Ecto neural progenitor cell (in vitro differentiated cells): Measurements from ENCODE around the gene GALNS.
"Not testable (repeated sequence)": the region's sequence is repeated elsewhere in the genome, so short reads cannot be mapped to it uniquely, and the experiment has no call there.

ENCODE experiments used
- DNase-seq: peaks from one replicate; pipeline ENCODE4 v3.0.0-alpha.2; 2018; ENCODE audit warnings: low spot score

GALNS gene, protein sequence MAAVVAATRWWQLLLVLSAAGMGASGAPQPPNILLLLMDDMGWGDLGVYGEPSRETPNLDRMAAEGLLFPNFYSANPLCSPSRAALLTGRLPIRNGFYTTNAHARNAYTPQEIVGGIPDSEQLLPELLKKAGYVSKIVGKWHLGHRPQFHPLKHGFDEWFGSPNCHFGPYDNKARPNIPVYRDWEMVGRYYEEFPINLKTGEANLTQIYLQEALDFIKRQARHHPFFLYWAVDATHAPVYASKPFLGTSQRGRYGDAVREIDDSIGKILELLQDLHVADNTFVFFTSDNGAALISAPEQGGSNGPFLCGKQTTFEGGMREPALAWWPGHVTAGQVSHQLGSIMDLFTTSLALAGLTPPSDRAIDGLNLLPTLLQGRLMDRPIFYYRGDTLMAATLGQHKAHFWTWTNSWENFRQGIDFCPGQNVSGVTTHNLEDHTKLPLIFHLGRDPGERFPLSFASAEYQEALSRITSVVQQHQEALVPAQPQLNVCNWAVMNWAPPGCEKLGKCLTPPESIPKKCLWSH

DNA sequence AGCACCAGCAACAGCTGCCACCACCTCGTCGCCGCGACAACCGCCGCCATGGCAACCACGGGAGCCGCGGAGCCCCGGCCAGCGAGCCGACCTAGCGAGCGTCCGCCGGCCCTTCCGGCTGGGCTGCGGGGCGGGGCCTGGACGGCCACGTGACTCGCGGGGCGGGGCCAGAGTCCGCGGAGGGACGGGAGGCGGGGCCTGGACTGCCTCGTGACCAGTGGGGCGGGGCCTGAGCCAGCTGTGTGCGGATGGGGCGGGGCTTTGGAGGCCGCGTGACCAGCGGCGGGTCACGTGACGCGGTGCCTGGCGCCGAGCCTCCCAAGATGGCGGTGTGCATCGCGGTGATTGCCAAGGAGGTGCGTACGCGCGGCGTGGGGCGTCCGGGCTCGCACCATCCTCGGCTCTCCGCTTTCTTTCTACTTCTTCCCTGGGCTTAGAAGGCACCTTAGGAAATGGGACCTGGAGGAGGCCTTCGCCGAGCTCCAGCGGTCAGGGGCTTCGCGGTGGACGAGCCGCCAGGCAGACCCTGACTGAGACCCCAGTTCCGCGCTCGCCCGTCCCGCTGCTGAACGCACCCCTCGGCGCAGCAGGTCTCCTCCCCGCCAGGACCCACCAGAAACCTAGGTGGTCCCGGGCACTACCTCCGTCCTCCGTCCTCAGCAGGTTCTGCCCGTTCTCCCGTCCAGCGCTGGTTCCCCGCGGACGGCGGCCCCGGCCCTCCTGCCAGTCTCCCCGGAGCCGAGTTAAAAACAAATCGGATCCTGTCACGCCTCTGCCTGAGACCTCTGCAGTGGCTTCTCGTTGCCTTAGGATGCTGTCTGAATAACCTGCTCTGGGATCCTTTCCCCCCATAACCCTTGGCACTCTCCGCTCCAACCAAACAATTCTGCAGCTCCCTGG, at the start of gene GALNS, which contains the start of gene TRAPPC2L:
GALNS (minus strand) TSS at position 120 of the 900 bp plus-strand sequence; CDS start at position 50, 70 bp downstream.
TRAPPC2L (plus strand) TSS at position 300 of the 900 bp plus-strand sequence; CDS start at position 324, 24 bp downstream.
- DNase-seq, result peak; percentile 100

DNA sequence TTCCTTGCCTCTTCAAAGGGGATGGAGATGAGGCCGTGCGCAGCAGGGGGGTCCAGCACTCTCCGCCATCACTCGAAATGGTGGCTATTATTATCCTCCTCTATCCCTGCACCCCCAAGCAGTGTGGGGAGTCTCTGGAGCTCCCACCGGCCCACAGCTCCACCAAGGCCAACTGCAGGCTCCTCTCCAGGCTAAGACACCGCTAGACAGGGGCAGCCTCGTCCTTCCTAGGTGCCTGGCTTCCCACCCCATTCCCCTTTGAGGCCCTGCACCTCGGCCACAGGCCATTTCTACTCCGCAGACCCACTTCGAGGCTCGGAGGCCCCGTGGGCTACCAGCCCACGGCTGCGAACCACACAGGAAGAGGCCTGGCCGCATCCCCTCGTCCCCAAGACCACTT, 49.3 kb upstream of the GALNS start:
- no peak for DNase-seq

DNA sequence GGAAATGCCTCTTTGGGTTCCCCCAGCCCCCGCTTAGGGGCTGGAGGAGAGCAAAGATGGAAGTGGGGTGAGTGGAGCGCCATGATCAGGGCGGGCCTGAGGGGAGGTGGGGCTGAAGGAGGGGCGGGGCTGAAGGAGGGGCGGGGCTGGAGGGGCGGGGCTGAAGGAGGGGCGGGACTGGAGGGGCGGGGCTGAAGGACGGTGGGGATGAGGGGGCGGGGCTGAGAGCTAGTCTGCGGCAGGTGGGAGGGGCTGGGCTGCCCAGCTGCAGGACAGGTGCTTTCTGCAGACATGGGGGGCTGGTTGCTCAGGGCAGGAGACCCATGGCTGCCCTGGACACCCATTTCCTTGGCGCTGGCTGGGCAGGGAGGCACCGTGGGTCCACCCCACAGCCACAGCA, 48.8 kb upstream of the GALNS start:
- no peak for DNase-seq

DNA sequence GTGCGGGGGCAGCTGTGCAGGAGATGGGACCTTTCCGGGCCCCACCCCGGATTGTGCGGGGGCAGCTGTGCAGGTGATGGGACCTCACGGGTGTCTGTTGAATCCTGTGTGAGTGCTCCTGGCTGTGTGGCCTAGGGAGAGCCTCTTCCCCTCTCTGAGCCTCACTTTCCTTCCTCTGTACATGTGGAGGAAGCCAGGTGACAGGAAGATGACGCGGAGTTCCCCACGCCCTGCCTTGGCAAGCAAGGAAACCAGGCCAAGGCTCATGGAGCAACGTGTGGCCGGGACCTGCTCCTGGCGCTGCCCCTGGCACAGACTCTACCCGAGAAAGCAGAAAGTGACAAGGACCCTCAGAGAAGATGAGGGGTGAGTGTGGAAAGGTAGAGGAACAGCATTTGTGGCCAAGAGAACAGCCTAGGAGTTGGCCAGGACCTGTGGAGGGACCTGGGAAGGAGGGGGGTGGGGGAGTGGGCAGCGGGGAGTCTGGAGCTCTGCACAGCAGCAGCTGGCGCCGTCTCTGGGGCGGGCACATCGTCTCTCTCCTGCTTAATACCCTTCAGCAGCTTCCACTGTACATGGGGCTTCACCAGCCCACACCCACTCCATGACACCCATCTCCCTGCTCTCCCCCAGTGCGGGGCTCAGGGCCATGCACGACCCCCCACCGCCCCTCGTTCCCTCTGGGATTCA, 48.1 kb upstream of the GALNS start:
- DNase-seq, result no peak

DNA sequence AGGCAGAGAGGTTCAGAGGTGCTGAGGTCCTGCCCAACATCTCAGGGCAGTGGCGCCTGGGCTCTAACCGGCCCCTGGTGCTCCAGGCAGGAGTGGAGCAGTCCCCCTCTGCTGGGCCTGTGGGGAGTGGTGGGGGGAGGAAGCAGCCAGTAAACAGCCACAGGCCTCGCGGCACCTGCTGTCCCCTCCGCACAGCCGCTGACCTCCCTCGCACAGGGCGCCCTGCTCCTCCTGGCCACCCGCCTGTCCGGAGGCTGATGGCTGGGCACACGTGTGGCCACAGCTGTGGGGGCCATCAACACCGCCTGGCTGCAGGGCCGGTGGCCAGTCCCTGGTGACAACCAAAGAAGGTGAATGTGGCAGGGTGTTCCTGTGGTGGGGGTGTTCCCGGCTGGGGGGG, 46.5 kb upstream of the GALNS start:
- DNase-seq, result no peak

DNA sequence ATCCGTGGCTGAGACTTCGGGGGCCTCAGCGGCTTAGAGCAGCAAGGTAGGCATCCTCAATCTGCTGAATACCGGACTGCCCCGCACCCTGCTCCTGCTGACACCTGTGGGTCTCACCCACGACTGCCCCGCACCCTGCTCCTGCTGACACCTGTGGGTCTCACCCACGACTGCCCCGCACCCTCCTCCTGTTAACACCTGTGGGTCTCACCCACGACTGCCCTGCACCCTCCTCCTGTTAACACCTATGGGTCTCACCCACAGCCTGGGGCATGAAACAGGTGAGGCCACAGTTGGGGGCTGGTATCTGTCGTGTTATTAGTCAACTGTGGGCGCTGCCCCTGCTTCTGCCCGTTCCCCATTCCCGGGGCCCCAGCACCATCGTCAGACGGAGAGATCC, 46.0 kb upstream of the GALNS start:
- no peak for DNase-seq

DNA sequence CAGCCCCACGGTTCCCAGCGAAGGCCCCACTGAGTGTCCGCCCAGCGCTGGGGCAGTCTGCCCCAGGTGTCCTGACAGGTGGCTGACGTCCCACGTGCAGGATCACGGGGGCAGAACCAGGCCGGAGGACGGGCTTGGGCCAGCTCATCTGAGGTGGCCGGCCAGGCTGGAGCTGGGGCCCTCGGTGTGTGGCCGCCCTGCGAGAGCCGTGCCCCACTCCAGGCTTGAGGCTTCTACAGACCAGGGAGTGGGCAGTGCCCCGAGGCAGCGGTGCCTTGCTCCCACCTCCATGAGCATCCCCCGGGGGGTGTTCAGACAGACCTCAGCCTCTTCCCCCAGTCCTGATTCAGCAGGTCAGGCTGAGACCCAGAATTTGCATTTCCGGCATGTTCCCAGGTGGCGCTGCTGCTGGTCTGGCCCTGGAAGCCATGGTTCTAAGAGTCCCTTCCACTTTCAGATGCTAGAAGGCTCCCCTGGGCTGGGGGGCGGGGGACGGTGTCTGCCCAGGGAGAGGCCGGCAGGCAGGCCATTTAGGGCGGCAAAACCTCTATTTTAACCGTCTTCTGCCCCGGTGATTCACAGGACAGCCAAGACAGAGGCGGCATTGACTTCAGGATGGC, 45.1 kb upstream of the GALNS start:
- DNase-seq, result no peak

DNA sequence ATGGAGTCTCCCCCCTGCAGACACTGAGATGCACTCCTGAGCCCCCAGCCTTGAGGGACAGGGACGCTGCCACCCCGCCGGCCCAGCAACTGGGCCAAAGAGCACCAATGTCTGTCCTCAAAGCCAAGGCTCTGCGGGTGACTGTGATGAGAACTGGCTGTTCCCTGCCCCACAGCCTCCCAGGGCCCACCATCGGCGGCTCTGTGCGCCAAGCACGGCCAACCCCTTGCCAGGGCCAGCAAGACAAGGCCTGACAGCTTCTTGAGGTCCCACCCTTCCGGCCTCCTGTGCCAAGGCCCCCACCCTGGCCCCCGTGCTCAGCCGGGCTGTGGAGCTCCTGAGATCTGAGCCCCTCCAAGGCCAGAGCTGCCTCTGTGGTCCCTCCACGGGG, 43.9 kb upstream of the GALNS start:
- no peak for DNase-seq

DNA sequence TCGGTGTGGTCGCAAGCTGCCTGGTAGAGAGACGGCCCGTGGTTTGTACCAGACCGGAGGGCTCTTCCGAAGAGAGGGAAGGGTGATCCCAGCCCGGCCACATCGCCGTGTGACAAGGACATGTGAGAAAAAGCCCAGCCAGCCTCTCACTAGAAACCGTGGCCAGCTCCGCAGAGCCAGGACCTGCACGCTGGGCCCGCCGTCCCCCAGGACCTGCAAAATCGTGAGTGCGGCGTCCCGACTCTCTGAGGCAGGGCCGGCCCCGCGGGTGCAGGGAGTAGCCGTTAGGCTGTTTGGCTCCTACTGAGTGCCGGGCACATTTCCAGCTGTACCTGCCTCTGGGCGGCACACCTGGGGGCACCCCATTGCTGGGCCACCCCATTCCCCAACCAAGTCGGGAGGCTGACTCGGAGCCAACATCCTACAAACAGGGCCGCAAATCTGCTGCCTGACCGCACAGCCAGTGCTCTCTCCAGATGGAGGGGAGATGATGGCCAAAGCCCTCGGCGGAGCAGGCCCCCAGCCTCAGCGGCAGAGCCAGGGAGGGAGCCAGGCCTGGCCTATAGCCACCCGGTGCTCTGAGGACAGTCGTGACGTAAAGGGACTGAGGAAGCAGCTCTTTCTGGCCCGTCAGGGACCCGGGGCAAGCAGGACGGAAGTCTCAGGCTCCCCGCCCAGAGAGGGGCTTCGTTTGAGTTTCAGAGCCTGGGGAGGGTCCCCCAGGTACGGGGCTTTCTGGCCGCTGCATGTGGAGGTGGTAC, 43.3 kb upstream of the GALNS start:
- no peak for DNase-seq

DNA sequence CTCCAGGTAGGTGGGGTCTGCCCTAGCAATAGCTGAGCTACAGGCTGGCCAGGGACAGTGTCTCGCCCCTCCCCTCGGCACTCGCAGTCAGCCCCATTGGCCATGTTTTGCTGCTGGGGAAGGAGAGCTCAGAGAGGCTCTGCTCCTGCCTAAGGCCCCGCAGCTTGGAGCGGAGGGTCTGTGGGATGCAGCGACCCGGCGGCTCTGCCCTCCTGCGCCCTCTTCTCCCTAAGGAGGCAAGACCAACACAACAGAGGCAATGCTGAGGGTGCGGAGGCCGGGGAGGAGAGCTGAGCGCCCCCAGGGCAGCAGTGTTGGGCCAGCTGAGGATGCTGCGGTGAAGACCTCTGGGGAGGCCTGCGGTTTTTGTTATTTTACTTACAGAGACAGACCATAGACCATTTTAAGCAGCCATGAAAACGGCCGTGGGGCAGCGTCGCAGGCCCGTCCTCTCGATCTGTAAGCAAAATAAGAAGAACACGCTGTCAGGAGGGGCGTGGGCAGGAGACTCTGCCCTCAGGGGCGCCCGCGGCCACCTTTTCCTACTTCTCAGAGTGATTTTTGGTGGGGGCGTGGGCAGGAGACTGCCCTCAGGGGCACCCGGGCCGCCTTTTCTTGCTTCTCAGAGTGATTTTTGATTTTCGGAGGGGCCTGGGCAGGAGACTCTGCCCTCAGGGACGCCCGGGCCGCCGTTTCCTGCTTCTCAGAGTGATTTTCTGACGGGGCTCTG, 41.1 kb upstream of the GALNS start:
- DNase-seq, result no peak

DNA sequence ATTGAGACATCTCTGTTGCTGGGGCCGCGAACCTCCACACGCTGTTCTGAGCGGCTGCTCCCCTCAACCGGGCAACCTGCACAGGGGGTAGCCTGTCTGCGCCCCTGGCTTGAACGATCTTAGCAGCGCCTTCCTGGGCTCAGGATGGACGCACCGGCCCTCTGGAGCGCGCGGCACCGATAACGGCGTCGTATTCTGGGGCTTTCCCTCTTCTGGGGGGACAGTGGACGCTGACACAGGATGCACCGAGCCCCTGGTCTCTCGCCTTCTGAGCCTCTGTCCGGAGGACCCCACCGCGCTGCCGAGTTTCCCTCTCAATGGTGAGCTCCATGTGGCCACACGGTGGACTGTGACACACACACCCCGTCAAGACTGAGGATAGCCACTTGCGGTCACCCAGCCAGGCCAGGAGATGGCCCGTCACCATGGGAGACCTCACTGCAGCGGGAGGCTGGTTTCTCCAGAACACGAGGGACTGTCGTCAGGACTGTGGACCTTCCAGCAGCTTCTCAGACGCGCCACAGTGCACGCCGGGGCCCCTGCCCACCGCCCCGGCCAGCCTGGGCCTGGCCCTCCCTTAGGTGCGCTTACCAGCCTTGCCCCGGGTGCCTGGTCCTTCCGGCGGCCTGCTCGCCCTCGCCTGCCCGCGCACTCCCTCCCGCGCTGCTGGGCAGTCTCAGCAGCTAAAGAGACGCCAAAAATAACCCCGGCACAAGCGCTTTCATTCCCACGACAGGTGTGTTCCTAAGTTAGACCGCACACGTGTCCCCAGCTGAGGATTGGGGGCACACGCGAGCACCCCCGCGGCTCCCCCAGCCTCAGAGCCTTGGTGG, 39.7 kb upstream of the GALNS start:
- no peak for DNase-seq

DNA sequence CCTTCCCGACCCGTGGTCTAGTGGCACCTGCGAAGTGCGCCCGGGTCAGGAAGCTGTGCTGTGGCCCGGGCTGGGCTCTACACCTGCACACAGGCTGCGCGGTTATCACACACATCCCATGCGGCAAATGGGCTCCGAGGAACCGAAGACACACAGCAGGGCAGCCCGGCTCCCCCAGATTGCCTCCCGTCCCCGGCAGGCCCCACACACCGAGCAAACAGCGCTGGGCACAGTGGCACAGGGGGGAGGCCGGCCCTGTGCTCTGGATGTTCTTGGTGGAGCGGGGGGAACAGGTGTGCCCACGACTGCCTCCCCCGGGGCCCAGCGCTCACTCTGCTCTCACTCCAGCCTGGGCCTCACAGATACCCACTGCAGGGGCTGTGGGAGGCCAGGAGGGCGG, 38.6 kb upstream of the GALNS start:
- no peak for DNase-seq

DNA sequence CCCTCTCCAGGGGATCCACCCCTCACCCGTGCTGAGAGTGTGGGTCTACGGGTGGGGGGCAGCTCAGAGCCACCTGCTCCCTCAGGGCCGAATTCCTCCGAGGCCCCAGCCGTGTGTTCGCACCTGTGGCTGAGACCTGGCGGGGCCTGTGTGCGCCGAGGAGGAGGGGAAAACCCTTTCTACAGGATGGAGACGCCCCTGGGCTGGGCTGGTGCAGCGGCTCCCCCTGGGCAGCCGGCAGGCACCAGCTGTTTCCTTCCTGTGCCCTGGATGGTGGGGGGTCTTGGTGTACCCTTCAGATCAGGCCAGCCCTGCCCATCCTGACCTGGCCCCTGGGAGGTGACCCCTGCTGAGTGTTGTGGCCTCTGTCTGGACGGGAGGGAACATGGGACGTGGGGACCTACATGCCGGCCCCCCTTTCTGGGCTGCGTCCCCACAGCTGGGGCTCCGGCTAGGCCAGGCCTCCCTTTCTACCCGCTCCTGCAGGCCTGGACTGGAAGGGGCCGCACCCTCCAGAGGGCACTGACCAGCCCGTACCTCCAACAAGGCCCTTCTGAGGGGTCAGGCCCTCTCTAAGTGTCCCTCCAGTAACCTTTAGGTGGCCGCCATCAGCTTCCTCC, 38.0 kb upstream of the GALNS start:
- no peak for DNase-seq

DNA sequence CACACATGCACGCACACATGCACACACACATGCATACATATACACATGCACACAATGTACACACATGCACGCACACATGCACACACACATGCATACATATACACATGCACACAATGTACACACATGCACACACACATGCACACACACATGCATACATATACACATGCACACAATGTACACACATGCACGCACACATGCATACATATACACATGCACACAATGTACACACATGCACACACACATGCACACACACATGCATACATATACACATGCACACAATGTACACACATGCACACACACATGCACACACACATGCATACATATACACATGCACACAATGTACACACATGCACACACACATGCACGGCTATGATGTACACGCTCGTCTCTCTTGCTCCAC, 37.5 kb upstream of the GALNS start:
- DNase-seq, result not testable (repeated sequence)

DNA sequence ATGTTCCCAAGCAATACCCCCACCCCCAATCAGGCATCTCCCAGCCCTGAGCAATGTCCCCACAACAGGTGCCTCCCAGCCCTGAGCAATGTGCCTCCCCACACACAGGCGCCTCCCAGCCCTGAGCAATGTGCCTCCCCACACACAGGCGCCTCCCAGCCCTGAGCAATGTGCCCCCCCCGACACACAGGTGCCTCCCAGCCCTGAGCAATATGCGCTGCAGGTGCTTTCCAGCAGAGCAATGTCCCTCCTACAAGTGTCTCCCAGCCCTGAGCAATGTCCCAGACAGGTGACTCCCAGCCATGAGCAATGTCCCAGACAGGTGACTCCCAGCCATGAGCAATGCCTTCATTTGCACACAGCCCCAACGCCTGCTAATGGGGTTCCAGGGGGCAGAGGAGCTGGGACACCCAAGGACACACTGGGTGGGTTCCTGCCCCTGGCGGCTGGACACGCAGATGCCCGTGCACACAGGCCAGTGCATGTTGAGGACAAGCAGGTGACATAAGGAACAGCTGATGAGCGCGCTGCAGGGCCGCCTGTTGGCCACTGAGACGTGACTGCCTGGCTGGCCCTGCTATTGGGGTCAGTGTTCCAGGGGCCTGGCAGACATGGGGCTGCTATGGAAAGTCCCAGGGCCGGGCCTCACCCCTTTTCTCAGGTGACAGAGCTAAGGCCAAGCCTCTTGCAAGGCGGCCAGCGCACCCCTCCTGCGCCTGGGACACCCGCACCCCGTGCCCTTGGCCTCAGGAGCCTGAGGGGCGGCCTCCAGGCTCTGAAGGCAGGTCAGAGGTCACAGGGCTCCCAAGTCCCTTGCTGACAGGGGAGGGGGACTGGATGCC, 36.6 kb upstream of the GALNS start:
- DNase-seq, result no peak

DNA sequence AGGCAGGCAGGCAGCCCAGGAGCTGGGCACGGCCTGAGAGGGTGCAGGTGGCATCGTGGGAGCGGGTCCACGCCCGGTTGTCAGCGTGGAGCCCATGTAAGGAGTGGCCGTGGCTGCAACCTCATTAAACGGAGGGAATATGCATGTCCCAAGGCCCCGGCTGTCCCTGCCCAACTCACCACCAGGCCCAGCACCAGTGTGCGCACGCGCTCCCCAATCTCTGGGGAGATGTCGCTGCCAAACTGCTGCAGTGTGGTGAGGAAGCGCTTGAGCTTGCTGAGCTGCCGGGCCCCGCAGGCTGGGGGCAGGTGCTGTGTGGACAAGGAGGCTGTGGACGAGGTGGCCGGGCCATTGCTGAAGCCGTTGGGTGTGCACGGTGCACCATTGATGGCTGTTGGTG, 35.3 kb upstream of the GALNS start:
- DNase-seq, result no peak

DNA sequence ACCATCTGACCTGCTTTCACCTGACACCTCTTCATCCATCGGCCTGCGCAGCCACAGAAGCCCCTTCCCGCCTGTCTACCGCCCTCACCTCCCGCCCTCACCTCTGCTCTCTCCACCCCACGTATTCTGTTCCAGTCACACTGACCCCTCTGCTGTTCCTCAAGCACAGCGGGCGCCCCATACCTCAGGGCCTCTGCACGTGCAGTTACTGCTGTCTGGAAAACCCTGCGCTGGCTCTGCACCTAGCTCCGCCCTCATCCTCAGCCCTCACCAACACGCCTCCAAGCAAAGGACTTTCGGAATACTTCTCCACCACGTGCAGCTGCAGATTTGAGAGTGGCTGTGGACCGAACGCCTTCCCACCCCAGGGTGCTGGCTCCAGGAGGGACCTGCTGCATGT, 34.3 kb upstream of the GALNS start:
- no peak for DNase-seq
